ENCODE results near the gene RNASE13. TPM values are rescaled to one million over a fixed set of nuclear protein-coding genes. Genes with fewer than 3 reads are reported as not detected.

The RNASE13 gene, protein sequence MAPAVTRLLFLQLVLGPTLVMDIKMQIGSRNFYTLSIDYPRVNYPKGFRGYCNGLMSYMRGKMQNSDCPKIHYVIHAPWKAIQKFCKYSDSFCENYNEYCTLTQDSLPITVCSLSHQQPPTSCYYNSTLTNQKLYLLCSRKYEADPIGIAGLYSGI
- not detected for total RNA-seq

DNA sequence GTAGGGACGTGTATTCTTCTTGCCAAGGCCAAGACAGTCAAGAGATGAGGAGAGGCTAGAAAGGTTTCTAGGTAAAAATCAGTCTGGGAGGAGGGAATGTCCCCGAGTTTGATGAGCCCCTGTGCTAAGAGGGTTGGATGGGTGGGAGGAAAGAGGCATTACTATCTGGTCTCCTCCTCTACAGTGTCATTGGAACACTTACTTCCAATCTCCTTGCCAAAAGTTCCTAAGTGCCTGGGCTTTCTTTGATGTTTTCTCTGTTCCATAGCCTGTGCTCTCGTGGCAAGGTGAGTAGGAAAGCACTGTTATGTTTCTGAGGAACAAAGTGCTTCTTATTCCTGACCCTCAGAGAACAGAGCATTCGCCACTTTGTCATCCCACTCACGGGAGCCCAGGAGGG lies at the start of gene RNASE13:
RNASE13 (minus strand) TSS at position 101 of the 400 bp plus-strand sequence. CDS start 519 bp downstream, outside the sequence.
- ChIA-PET CTCF (interaction anchor here (3.3 kb wide), 1 partner anchor 20 kb away, joined by 15 read pairs; no protein-coding TSS in a partner anchor), POLR2A (no interaction called here)

DNA sequence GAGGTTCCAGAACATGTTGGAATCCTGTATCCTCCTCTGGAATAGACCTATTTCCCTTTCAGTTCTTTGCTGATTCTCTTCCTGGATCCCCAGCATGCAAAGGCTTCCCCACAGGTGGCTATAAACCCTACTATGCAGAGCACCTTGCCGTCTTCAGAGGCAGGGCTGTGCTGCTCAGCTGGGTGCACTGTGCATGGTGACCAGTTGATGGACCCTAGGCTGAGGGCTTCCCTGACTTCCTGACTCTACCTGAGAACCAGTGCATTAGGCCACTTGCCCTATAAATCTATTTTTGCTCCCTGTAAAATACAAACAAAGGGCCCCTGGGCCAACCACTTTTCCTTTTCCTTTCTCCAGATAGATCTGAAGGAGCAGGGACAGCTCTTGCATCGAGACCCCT lies 49.8 kb upstream of the RNASE13 start:
- CTCF ChIA-PET, result interaction anchor here (1.0 to 3.1 kb wide), 4 partner anchors 8 to 70 kb away, joined by 3 to 19 read pairs (median 6); no protein-coding TSS in a partner anchor

DNA sequence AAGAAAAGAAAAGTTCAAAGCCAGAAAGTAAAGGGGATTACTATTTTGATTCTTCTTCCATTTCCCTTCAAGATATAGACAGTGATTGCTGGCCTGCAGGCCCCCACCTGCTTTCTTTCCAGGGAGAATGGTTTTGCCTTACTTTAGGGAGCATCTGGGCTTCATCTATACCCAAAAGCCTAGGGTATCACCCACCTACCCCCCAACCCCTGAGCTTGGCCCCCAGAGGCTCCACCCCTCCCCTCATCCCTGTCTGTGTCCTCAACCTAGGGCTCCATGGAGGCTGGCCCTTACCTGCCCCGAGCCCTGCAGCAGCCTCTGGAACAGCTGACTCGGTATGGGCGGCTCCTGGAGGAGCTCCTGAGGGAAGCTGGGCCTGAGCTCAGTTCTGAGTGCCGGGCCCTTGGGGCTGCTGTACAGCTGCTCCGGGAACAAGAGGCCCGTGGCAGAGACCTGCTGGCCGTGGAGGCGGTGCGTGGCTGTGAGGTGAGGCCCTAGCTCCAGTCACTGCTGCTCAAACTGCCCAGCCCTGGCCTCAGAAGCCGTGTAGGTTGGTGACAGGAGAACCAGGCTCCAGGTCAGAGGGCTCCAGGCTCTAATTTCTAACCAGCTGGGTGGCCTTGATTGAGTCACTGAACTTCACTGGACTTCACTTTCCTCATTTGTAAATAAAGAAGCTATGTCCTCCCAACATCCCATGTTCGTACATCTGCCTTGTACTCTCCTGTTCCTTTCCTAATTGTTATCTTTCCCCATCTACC lies 49.1 kb upstream of the RNASE13 start:
- ChIA-PET POLR2A (no interaction called here), CTCF (interaction anchor here (1.0 to 3.1 kb wide), 4 partner anchors 9 to 69 kb away, joined by 3 to 19 read pairs (median 6); no protein-coding TSS in a partner anchor)

More for the DNA sequence above, 49.8 kb upstream of the RNASE13 start:
- POLR2A ChIA-PET, result no interaction called here

DNA sequence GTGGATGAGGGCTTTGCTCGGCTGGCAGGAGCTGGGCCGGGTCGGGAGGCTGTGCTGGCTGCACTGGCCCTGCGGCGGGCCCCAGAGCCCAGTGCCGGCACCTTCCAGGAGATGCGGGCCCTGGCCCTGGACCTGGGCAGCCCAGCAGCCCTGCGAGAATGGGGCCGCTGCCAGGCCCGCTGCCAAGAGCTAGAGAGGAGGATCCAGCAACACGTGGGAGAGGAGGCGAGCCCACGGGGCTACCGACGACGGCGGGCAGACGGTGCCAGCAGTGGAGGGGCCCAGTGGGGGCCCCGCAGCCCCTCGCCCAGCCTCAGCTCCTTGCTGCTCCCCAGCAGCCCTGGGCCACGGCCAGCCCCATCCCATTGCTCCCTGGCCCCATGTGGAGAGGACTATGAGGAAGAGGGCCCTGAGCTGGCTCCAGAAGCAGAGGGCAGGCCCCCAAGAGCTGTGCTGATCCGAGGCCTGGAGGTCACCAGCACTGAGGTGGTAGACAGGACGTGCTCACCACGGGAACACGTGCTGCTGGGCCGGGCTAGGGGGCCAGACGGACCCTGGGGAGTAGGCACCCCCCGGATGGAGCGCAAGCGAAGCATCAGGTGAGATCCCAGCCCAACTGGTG lies 47.0 kb upstream of the RNASE13 start:
- CTCF ChIA-PET, result interaction anchor here (0.7 to 3.1 kb wide), 2 partner anchors 11 to 22 kb away, joined by 3 to 19 read pairs; no protein-coding TSS in a partner anchor

DNA sequence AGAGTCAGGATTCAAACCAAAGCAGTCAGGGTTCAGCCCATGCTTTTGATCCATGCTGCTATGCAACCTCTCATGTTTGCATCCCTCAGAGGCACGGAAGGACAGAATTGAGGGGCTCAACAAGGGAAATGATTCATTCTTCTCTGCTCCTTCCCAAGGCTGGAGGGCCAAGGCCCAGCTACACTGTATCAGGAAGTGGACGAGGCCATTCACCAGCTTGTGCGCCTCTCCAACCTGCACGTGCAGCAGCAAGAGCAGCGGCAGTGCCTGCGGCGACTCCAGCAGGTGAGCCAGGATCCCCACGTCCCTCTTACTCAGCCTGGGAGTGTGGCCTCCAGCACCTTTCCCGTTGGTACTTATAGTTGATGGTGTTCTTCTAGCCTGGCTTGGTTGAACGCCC lies 44.1 kb upstream of the RNASE13 start:
- POLR2A ChIA-PET, result no interaction called here
- CTCF ChIA-PET, result interaction anchor here (2.3 kb wide), 1 partner anchor 14 kb away, joined by 11 read pairs; no protein-coding TSS in a partner anchor

More for the DNA sequence above, 47.0 kb upstream of the RNASE13 start:
- POLR2A ChIA-PET, result no interaction called here

DNA sequence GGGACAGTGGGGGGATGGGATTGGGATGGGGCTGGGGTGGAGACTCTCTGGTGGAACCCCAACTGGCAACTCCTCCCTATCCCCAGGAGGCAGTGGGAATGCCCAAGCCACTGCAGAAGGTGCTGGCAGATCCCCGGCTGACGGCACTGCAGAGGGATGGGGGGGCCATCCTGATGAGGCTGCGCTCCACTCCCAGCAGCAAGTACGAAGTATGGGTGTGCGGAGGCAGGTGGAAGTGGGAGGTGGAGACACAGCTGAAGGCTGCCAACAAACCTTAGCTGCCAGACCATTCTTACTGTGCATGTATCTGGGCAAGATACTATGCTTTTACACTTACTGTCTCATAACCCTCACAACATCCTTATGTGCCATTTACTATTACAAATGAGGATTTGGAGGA lies 43.7 kb upstream of the RNASE13 start:
- CTCF ChIA-PET, result interaction anchor here (2.3 kb wide), 1 partner anchor 14 kb away, joined by 11 read pairs; no protein-coding TSS in a partner anchor
- POLR2A ChIA-PET, result no interaction called here

DNA sequence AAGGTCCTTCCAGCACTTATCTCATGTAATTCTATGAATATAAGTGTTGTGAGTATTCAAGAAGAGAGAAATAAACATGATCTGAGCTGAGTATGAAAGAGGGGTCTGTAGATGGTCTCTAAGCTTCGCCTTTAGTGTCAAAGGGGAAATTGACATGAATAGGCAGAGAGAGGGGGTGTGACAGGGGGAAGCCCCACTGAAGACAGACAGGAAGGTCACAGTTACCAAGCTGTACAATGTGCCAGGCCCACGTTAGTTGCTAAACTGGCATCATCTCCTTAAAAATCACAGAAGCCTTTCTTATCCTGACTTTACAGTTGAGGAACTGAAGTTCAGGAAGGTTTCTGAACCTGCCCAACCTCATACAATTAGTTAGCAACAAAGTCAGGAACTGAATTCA lies 43.1 kb upstream of the RNASE13 start:
- POLR2A ChIA-PET, result no interaction called here

DNA sequence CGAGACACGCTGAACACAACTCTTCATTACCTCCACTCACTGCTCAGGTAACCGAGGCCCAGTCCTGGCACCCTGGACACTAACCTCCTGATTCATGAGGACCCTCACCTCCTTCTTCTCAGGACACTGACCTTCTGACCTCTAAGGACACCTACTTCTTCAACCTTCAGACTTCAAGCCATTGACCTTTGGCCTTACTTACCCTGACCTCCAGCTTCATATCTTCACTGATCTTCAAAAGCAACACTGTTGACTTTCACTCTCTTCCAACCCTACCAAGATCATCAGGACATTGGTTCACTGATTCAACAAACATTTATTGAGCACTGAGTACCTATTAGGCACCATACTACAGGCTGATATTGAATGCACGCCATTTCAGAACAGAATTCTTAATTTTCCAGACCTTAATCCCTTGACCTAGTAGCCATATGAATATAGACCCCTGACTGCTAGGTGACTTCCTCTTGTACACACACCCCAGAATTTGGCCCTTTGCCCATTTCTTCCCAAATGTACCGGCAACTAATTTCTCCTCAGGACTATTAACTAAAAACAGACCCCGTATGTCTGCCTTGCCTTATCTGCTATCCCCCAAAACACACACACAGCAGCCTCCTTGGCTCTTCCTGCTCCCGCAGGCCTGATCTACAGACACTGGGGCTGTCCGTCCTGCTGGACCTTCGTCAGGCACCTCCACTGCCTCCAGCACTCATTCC lies 41.3 kb upstream of the RNASE13 start:
- ChIA-PET POLR2A (no interaction called here), CTCF (interaction anchor here (2.0 to 5.8 kb wide), 2 partner anchors 17 to 29 kb away, joined by 5 to 56 read pairs; no protein-coding TSS in a partner anchor)

More for the DNA sequence above, 43.1 kb upstream of the RNASE13 start:
- CTCF ChIA-PET, result interaction anchor here (2.3 kb wide), 1 partner anchor 15 kb away, joined by 11 read pairs; no protein-coding TSS in a partner anchor

DNA sequence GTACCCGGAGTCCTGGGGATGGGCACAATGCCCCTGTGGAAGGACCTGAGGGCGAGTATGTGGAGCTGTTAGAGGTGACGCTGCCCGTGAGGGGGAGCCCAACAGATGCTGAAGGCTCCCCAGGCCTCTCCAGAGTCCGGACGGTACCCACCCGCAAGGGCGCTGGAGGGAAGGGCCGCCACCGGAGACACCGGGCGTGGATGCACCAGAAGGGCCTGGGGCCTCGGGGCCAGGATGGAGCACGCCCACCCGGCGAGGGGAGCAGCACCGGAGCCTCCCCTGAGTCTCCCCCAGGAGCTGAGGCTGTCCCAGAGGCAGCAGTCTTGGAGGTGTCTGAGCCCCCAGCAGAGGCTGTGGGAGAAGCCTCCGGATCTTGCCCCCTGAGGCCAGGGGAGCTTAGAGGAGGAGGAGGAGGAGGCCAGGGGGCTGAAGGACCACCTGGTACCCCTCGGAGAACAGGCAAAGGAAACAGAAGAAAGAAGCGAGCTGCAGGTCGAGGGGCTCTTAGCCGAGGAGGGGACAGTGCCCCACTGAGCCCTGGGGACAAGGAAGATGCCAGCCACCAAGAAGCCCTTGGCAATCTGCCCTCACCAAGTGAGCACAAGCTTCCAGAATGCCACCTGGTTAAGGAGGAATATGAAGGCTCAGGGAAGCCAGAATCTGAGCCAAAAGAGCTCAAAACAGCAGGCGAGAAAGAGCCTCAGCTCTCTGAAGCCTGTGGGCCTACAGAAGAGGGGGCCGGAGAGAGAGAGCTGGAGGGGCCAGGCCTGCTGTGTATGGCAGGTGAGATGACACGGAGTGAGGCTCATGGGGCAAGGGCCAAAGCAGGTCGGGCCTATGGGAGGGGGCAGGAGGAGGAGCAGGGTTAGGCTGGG lies 40.0 kb upstream of the RNASE13 start:
- ChIA-PET POLR2A (no interaction called here), CTCF (interaction anchor here (2.0 to 5.8 kb wide), 2 partner anchors 18 to 30 kb away, joined by 5 to 56 read pairs; no protein-coding TSS in a partner anchor)

DNA sequence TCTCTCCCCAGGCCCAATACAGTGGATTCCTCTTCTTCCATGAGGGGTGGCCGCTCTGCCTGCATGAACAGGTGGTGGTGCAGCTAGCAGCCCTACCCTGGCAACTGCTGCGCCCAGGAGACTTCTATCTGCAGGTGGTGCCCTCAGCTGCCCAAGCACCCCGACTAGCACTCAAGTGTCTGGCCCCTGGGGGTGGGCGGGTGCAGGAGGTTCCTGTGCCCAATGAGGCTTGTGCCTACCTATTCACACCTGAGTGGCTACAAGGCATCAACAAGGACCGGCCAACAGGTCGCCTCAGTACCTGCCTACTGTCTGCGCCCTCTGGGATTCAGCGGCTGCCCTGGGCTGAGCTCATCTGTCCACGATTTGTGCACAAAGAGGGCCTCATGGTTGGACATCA lies 39.3 kb upstream of the RNASE13 start:
- ChIA-PET CTCF (interaction anchor here (2.0 to 5.8 kb wide), 3 partner anchors 16 to 31 kb away, joined by 5 to 56 read pairs (median 9); no protein-coding TSS in a partner anchor), POLR2A (no interaction called here)

DNA sequence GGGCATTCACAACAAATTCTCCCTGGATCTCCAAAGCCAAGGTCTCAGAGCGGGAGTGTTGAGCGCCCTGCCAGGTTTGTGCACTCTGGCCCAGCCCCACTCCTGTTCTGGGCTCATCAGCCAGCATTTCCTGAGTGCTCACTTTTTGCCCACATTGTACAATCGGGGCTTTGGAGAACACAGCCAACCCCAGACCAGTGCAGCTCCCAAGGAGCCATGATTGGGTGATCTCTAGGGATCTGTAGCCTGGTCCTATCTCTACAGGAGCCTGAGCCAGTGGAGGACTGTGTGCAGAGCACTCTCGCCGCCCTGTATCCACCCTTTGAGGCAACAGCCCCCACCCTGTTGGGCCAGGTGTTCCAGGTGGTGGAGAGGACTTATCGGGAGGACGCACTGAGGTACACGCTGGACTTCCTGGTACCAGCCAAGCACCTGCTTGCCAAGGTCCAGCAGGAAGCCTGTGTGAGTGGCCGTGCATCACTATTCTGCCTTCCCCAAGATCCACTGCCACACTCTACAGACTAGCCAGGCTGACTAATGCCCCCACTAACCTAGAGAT lies 38.3 kb upstream of the RNASE13 start:
- POLR2A ChIA-PET, result no interaction called here
- CTCF ChIA-PET, result interaction anchor here (0.7 to 5.8 kb wide), 4 partner anchors 17 to 58 kb away, joined by 3 to 56 read pairs (median 6); no protein-coding TSS in a partner anchor

DNA sequence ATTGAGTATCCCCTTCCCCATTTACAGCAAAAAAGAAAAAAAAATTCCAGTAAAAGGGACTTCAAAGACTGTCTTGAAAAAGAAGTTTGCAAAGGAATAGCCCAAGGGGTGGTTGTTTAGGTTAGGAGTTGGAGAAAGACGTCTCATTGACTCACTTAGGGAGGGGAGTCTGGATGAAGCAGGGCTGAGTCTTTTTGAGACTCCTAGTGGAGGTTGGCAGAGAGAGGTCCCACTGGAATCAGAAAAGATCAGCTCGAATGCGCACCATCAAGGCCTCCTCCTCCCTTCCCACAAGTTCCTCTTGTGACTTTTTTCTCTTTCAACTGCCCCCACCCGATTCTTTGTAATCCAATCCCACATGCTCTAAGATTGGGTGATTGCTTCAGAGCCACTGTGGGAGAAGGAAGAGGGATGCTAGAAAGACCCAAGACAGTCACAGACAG lies 37.4 kb upstream of the RNASE13 start:
- CTCF ChIA-PET, result interaction anchor here (0.7 to 5.8 kb wide), 5 partner anchors 18 to 57 kb away, joined by 3 to 56 read pairs (median 9); no protein-coding TSS in a partner anchor

DNA sequence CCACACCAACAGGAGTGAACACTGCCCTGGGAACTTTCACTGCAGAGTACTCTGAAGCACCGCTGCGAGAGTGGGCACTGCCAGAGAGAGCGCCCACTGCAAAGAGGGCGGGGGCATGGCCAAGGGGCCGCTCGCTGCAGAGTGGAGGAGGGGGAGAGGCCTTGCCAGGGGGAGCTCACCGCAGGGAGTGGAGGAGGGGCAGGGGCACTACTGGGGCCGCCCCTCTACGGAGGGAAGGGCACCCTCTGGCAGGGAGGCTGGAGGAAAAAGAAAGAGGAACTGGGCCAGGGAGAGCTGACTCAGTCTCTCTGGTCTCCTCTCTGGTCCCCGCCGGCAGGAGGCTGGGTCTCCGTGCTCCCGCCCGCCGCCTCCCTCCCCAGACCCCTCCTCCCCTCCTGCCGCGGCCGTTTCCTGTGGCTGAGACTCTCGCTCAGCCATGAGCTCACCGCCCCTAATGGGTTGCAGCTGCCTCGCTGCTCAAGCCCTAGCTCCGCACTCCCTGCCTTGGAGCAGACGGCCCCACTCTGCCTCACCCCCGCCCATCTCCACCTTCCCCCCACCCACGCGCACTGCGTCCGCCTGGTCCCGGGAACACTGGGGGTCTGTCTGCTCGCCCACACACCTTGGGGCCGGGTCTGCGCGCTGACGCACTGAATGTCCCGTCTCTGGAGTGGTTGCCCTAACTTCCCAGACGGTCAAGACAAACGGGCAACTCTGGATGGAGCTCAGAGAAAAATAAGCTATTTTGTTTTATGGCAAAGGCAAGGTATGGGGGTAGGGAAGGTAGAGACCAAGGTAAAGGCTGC lies 36.8 kb upstream of the RNASE13 start:
- CTCF ChIA-PET, result interaction anchor here (1.0 to 5.8 kb wide), 9 partner anchors 16 to 56 kb away, joined by 3 to 56 read pairs (median 7); partner anchors contain the start of gene TMEM253
- POLR2A ChIA-PET, result interaction anchor here (1.5 kb wide), 1 partner anchor 32 kb away, joined by 7 read pairs; no protein-coding TSS in a partner anchor

More for the DNA sequence above, 37.4 kb upstream of the RNASE13 start:
- POLR2A ChIA-PET, result no interaction called here

DNA sequence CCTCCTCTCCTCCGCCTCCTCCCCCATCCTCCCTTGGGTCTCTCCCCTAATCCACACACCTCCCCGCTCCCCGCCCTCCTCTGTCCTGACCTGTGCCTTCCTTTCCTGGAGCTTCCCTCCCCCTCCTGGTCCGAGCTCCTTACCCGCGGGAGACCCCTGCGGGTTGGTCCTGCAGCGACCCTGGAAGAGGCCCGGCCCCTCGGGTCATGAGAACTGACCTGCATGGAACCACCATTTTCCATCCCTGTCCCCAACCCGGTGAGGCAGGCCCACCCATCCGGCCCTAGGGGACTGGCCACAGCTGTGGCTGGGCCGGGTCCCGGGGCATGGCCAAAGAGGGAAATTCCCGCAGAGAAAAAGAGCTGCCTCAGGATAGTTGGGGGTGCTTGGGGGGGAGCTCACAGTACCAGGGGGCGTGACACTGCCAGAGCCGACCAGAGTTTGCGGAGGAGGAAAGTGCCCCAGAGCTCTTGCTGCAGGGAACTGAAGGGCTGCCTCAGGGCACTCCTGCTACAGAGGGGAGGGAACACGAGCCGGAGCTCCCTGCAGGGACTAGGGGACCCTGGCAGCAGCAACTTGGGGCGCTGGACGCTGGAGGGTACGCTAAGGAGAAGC lies 36.1 kb upstream of the RNASE13 start:
- CTCF ChIA-PET, result interaction anchor here (1.0 to 5.8 kb wide), 9 partner anchors 17 to 56 kb away, joined by 3 to 56 read pairs (median 7); partner anchors contain the start of gene TMEM253
- POLR2A ChIA-PET, result interaction anchor here (1.5 kb wide), 1 partner anchor 33 kb away, joined by 7 read pairs; no protein-coding TSS in a partner anchor

DNA sequence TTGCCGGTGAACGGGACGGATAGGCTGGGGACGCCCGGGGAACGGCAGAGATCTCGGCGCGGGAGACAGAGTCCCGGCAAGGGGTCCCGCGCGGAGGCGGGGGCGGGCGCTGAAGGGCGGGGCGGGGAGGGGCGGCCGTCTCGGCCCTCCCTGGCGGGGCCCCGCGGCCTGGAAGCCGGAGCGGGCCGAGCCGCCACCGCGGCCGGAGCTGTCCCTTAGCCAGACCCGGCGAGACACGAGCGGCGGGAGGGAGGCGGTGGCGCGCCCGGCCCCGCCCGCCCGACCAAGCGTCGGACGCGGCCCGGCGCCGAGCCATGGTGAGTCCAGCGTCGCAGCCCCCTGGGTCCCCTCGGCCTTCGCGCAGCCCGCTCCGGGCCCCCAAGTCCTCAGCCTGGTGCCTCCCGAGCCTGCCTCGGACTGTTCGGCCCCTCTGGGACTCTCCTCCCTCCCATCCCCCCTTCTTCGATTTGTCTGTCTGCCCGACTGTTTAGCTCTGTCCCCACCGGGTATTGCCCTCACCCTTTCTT lies 35.5 kb upstream of the RNASE13 start, which contains the start of gene ARHGEF40:
ARHGEF40 (plus strand) TSS at position 222 of the 527 bp plus-strand sequence; CDS start at position 315, 93 bp downstream.
- ChIA-PET POLR2A (interaction anchor here (1.5 kb wide), 1 partner anchor 34 kb away, joined by 7 read pairs; no protein-coding TSS in a partner anchor), CTCF (interaction anchor here (1.0 to 5.8 kb wide), 8 partner anchors 18 to 55 kb away, joined by 3 to 56 read pairs (median 8); partner anchors contain the start of gene TMEM253)
